ENCODE measurements around the gene GPR161.

GPR161 gene

DNA sequence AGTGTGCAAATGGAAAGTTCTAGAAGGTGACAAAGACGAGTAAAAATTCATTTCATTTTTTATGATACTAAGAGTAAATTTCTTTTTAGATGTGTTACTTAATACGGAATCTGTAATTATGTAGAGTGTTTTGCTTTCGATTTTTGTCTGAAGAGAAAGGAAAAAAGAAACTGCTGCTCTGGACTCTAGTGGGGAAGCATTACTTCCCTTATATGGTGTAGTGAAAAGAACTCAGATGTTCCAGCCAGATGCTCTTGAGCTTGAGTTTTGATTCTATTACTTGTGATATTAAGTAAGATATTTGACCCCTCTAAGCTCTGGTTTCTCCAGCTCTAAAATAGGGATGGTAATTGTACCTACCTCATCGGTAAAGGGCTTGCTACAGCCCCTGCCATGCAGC is 12.2 kb upstream of the GPR161 start:
- no peak for DNase-seq (ENCODE audit: low read depth in 2 of 2)

DNA sequence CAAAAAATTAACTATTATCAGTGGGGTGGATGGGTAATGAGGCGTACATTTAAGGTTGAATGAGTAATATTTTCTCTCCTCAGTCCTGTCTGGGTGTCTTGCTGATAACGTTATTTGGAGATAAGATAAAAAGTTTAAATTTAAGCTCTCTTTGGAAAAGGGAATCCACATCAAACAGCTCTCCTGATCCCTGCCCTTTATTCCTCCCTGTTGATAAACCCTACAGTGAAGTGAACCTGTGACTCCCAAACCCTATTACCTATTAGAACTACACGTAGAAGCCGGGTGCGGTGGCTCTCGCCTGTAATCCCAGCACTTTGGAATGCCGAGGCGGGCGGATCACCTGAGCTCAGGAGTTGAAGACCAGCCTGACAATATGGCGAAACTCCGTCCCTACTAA is 9.9 kb upstream of the GPR161 start:
- no peak for DNase-seq (ENCODE audit: low read depth in 2 of 2)

DNA sequence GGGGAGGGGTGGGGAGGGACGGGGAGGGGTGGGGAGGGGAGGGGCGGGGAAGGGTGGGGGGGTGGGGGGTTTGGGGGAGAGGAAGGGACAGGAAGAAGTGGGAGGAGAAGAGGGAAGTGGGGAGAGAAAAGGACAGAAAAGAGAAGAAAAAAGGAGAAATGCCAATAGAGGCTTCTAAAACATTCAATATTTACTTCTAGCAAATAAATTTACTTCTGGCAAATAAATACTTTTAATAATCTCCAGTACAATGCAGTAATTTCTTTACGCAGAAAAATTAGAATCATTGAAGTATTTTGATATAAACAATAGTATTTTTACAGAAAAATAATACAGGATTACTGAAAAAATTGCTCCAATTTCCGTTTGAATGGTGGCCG is 9.4 kb upstream of the GPR161 start:
- DNase-seq (ENCODE audit: low read depth in 2 of 2) = no peak

DNA sequence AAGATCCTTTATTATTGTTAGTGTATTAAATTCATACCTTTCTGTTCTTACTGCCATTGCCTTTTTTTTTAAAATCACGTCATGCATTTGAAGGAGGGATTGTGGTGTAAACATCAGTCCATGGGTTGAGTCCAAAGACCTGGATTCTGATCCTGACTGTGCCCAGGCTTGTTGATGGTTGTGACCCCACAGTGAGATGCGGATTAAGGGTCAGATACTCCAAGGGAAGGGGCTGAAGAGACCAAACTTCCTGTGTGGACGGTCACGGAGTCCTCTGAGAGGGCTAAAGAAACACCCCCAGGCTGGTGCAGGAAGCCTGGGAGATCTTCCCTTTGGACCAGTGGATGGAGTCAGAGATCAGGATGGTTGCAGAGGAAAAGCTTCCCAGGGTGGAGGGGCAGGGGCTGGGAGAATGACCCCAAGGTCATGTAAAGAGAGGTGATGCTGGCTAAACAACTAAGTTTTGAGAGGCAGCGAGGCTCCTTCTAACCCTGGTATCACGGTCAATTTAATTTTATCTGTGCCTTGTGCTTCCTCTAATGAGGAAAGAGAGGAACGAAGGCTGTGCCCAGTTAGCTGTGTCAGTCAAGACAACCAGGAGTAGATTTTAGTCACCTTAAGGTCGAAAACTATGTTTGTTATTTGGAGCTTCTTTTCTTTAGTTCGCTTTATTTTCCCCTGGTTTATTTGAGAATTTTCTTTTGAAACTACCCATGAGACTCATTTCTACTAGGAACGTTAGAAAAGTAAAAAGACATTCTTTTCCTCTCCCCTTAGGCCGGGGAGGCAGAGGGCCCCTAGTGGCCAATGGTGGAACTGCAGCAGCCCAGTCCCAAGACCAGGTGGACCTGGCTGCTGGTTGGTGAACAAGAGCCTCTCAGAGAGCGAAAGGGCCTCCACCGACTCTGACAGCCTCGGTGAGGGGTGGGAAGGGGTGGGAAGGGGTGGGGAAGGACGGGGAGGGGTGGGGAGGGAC is 8.7 kb upstream of the GPR161 start:
- peak; percentile 38 to 39 for DNase-seq (ENCODE audit: low read depth in 2 of 2)

DNA sequence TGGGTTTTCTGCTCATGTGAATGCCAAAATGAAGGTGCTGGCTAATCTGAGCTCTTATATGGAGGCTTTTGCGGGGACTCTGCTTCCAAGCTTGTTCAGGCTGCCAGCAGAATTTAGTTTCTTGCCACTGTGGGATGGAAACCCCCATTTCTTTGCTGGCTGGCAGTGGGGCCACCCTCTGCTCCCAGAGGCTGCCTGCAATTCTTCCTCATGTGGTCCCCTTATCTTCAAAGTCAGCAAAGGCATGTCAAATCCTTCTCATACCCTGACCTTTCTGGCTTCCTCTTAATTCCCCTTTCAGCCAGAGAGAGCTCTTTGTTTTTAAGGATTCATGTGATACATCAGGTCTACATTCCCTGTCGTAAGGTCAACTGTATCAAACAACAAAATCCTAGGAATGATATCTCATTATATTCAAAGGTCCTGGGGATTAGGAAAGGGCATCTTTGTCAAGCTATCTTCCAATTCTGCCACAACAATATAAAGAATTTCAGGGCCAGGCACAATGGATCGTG is 5.2 kb upstream of the GPR161 start:
- DNase-seq (ENCODE audit: low read depth in 2 of 2) = no peak

DNA sequence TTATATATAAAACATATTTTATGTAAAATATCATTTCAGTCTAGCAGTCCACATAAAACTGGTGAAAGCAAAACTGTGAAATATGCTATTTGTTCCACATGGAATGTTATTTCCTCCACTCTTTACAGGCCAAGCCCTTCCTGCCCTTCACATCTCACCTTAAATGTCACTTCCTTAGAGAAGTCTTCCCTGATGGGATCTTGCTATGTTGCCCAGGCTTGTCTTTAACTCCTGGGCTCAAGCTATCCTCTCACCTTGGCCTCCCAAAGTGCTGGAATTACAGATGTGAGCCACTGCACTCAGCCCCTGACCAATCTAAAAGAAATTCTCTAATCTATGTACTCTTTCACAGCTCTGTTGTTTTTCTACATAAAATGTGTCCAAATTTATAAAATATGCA is 2.3 kb upstream of the GPR161 start:
- no peak for DNase-seq (ENCODE audit: low read depth in 2 of 2)

DNA sequence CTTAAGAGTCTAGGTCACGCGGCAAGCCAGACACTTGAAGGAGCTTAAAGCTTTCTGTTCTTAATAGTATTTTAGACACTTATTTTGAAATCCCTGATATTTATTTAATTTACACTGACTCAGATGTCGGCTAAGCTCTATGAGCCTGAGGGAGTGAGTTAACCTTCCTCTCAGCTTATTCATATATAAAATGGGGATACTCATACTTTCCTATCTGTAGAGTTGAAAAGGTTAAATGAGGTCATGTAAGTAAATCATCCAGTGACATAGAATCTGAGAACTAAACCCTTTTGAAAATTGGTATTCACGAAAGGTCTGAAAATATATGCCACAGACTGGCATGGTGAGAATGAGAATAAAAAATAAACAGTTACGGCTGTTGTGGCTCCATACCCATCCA is 1.4 kb upstream of the GPR161 start:
- DNase-seq (ENCODE audit: low read depth in 2 of 2) = no peak

DNA sequence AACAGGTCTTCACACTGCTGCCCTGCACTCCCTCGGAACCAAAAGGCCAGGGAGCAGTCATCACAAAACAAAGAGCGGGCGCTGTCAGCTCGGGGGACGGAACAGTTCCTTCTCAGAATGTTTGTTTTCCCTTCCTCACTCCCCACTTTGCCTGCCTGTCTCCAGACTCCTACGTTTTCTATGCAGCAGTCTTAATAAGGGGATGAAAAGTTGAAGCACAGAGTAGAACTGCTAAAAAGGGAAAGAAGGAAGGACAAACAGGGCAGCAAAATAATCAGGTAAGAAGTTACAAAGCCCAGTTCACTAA is 738 bp upstream of the GPR161 start:
- no peak for DNase-seq (ENCODE audit: low read depth in 2 of 2)

DNA sequence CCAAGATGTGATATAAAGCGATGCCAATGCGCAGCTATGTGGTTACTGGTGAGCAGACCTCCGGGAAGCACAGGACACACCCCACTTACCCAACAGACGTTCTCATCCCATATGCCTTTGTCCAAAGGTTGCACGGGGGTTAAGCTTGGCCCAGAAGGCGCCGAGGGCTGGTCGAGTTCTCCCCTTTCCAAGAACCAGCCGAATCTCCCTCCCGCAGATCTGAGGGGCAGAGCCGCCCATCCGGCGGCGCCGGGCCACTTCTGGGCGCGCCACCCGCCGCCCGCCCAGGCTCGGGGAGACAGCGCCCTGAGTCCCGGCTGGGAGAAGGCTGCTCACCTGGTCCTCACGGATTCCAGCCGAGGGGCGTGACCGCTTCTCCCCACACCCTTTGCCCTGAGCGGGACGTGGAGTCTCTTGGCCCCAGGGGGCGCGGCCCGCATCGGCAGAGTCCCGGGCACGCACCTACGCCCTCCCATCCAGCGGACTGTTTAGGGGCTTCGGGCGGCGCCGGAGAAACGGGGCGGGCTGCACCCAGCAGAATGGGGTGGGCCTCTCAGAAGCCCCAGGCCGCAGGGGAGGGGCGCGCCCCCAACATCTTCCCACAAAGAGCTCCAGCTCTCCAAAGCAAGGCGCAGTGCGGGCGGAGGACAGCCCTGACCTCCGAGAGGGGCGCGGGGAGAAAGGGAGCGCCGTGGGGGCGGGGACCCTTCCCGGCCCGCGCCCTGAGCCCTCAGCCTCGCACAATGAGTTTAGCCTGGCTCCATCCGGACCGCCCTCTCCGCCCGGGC is 615 bp downstream of the GPR161 start:
- DNase-seq (ENCODE audit: low read depth in 2 of 2) = no peak

DNA sequence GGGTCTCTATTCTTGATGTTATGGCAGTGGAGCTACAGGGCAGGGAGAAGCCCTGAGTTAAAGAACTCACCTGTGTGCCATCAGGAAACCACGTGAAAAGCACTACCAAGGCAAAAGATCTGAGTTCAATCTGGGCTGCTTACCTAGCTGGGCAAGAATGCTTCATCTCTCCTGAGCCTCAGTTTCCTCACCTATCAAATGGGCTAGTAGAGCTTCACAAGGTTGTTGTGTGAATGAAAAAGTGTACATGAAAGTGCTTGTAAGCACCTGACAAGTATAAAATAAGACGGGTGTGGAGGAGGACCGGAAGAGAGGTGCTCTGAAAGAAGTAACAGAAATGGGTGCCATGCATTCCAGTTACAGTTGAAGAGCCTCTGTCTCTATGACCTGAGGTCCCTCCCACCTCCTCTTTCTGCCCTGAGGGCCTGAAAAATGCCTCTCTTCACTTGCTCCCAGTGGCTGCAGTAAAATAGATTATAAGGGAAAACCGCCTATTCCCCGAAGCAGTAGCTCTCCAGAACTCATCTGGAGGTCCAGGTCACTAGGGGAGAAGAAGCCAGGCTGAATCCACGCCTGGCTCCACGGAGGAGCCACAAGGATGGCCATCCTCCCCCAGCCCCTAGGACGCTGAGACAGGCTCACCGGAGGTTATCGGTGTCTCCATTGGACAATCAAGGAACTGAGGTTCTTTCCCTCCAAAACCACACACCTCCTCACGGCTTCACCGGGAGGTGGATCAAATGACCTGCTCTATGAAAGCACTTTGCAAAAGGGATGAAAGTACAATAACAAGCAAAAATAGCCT is 1.4 kb downstream of the GPR161 start:
- no peak for DNase-seq (ENCODE audit: low read depth in 2 of 2)

DNA sequence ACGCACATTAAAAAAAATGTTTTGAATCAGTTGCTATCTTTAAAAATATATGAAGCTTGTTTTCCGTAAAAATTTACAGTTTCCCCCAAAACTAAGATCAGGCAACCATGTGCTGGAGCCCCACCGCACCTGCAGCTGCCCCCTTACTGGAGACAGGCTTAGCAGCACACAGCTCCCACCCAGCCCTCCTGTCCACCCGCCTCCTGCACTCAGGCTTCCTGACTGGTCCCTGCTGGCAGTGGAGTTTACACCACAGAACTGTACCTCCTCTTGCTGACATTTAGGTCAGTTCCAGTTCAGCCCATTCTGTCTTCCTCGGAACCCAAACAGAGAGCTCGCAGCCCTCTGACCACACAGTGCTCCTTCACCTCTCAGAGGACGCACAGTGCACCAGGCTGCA is 2.1 kb downstream of the GPR161 start:
- DNase-seq (ENCODE audit: low read depth in 2 of 2) = no peak

DNA sequence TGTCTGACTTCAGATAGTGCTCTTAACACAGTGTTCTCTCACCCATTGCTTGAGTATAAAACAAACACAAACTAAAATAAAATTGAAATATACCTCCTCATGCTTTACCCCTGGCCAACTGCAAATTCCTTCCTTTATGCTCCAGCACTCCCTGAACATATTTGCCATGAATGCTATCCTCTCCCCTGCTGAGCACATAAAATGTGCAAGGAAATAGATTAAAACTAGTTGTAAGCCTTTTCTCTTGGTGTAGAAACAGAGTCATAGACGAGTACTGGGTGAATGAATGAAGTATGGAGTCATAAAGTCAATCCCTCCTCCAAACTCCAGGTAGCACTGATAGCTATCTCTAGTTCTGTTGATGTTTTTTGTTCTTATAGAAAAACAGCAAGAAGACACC is 2.6 kb downstream of the GPR161 start:
- DNase-seq (ENCODE audit: low read depth in 2 of 2) = no peak

DNA sequence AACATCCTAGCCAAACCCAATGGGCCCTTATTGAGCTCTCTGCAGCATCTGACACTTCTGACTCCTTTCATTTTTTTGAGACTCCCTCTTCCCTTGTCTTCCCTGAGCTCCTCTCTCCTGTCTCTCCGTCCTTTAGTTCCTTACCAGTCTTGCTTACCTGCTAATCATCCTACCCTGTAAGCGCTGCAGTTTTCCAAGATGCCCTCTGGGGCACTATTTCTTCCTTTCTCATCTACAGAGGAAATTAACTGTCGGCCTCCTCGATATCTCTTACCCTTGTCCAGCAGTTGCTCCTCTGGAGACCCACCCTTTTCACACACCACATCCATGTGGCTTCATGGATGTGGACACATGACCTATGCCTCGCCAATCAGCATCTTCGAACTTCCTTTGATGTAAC is 6.8 kb downstream of the GPR161 start:
- no peak for DNase-seq (ENCODE audit: low read depth in 2 of 2)

DNA sequence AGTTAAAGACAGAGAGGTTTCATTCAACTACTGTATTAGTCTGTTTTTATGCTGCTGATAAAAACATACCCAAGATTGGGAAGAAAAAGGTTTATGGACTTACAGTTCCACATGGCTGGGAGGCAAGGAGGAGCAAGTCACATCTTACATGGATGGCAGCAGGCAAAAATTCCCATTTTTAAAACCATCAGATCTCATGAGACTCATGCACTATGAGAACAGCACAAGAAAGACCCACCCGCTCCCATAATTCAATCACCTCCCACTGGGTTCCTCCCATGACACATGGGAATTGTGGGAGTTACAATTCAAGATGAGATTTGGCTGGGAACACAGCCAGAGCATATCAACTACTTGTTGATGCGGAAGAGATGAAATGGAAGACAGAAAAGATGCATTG is 9.2 kb downstream of the GPR161 start:
- no peak for DNase-seq (ENCODE audit: low read depth in 2 of 2)

DNA sequence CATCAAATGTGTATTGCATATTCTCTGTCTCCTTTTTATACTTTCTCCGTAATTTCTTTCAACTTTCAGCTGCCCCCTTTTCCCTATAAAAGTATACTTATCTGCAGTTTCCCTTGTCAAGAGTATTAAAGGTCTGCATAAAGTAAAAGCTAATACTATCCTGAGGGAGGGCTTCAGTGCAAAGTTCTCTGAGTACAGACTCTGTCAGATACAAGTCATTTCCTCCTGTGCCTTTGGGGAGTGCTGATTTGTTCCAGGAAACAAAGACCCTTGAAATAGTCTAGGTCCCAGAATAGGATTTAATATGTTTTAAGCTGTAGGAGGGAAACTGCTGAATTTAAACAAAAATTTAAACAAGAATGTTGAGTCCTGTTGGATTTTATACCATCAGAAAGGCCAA is 11.7 kb downstream of the GPR161 start:
- no peak for DNase-seq (ENCODE audit: low read depth in 2 of 2)

DNA sequence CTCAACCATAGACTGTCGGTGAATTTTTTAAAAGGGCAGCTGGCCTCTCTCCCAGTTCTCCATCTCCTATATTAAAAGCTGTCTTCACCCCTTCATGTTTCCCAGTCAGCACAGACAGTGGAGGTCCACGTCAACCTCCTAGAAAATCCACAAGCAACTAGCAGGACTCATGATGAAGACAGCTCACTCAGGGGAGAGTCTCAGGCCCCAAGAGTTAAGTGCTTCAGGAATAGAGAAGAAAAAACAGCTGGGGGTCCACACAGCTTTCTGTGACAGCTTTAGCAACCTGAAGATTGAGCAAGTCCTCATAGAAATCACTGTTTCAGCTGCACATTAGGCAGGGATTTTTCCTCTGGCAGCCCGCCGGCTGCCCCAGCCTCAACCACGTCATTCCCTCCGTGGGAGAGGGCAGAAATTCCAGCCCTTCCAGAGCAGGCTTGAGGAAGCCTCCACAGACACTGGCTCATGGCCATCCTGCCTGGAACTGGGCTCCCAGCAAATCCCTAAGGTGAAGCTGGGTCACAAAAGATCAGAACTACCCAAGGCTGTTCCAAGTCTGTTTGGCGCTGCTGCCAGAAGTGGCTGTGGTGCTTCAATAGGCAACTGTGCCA is 15.2 kb downstream of the GPR161 start:
- DNase-seq (ENCODE audit: low read depth in 2 of 2) = peak; percentile 83 to 86

DNA sequence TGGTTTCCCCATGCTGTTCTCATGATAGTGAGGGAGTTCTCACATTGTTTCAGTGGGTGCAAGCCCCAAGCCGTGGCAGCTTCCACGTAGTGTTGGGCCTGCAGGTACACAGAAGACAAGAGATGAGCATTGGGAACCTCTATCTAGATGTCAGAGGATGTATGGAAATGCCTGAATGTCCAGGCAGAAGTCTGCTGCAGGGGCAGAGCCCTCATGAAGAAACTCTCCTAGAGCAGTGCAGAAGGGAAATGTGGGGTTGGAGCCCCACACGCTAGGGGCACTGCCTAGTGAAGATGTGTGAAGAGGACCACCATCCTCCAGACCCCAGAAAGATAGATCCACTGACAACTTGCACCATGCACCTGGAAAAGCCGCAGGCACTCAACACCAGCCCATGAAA is 17.0 kb downstream of the GPR161 start:
- DNase-seq (ENCODE audit: low read depth in 2 of 2) = no peak

DNA sequence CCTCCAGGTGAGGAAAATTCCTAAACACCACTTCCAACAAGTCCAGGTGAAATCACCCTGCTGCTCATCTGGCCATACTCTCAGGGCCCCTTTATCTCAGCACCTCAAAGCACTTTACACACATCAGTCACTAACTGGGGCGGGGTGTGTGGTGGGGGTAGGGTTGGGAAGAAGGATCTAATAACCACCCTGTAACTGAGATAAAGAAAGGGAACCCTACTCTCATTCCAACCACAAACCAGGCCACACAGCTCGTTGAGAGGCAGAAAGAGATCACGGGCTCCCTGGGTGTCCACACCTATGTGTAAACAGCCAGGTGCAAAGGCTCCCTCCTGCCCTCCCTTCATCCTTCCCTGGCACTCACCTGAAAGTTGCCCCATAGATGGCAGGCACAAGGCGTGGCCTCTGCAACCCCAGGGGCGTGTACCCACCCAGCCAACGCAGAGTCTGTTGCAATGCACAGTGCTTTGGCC is 20.4 kb downstream of the GPR161 start:
- no peak for DNase-seq (ENCODE audit: low read depth in 2 of 2)

DNA sequence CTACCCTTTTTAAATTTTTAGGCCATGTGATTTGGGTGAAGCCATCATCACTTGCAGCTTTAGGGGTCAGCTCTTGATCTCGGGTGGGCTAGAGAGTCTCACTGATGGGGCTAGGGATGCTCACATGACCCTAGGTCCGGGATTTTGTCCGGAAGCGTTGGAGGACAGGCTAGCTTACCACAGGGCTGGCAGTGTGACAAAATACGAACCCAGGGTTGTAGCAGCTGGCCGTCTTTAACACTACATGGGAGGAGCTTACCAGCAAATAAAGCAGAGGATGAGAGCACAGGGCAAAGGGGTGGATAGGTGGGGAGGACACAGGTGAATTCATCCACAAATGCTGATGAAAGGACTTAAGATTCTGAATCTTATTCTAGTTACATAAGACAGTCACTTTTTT is 21.9 kb downstream of the GPR161 start:
- DNase-seq (ENCODE audit: low read depth in 2 of 2) = no peak

DNA sequence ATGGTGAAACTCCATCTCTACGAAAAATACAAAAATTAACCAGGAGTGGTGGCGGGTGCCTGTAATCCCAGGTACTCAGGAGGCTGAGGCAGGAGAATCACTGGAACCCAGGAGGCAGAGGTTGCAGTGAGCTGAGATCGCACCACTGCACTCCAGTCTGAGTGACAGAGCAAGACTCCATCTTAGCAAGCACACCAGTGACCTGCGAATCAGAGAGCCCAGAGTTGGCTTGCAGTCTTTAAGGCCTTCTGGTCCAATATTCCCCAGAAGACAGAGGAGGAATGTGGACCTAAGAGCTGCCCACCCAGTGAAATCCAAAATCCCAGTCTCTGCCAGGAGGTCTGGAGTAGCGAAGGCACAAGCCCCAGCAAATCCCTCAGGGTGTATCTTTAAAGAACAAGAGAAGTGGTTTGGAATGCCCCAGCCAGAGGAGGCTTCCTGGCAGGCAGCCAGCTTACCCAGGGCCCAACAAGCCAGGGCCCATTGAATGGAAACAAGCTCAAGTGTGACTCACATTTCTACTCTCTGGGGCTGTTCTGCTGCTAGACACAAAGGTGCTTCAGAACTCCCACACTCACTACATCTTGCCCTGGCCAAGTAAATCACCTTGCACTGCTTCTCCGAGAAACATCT is 23.9 kb downstream of the GPR161 start:
- peak in 1 of 2 experiments; percentile 16 for DNase-seq (ENCODE audit: low read depth in 2 of 2)

DNA sequence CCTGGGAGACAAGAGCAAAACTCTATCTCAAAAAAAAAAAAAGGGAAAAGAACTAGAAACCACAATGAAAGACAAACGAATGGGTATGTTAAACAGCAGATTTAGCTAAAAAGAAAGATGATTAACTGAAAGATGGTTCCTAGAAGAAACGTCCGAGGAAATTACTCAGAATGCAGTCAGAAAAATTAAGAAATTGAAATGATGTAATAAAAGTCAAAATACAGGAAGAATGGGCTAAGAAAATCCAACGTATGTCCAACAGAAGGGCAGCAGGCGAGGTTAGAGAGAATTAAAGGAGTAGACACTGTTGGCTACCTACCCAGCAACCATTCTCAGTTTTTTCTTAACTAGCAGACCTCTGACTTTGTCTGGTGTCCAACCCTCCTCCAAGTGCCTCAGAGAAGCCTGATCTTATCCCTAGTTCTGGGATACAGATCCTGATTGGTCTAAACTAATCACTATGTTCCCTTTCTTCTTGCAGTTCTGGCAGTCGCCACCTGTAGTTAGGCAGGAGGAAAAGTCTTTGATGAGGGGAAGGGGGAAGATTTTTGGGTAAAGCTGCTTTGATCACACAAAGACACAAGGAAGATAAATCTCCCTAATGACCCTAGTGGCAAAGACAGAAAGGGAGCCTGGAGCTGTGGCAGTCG is 25.7 kb downstream of the GPR161 start:
- no peak for DNase-seq (ENCODE audit: low read depth in 2 of 2)
